T-cell (primary cell): ENCODE results near the gene USP7. TPM values are rescaled to one million over a fixed set of nuclear protein-coding genes. Genes with fewer than 3 reads are reported as not detected.

Experiments
- ATAC-seq, 4 experiments: fragments of 200-7000 bp in 3 of 4; fragments of 150-1000 bp in 1 of 4; cut with Tn5 transposase; replicated peaks in 1 of 4; 1 replicate in 3 of 4; 2 replicates in 1 of 4; pipeline ENCODE4 v1.10.0; 2021; ENCODE audit warnings: moderate library complexity in 3 of 4, mild to moderate bottlenecking in 2 of 4, moderate number of reproducible peaks in 1 of 4
- CTCF ChIA-PET, 2 donors: fragments of 300-600 bp; sonication (Branson Sonifier 250); formaldehyde crosslinking; loops; one replicate each; lab custom pipeline; 2022; ENCODE audit warnings: antibody characterized with exemption in 2 of 2; lab: Charles Lee
- POLR2A ChIA-PET, 2 donors: fragments of 300-600 bp; sonication (Branson Sonifier 250); formaldehyde crosslinking; loops; one replicate each; lab custom pipeline; 2022; ENCODE audit warnings: antibody characterized with exemption in 2 of 2; lab: Charles Lee
- DNase-seq, 35 experiments: peaks; one replicate each; pipeline versions ENCODE4 v3.0.0 to v3.0.0-alpha.2; 2013 to 2023
- H3K27ac ChIP-seq: one replicate; pipeline ENCODE4 v1.5.1; 2013; ENCODE audit warnings: low read length
- H3K27me3 ChIP-seq, 2 experiments: replicated peaks in 1 of 2; 1 replicate in 1 of 2; 2 replicates in 1 of 2; pipeline versions ENCODE4 v1.6.1 to v1.7.0; 2013; ENCODE audit warnings: low read length in 1 of 2, mixed read lengths in 1 of 2; ENCODE audit not compliant: control insufficient read depth in 2 of 2, insufficient read depth in 2 of 2; ENCODE audit errors: extremely low read depth in 1 of 2
- H3K36me3 ChIP-seq, 2 donors: 1 replicate in 1 of 2; 2 replicates in 1 of 2; pipeline versions ENCODE4 v1.6.1 to v1.7.0; 2013; ENCODE audit warnings: low read length in 1 of 2; ENCODE audit not compliant: control insufficient read depth in 2 of 2, insufficient read depth in 1 of 2; ENCODE audit errors: extremely low read depth in 1 of 2
- H3K4me1 ChIP-seq, 2 experiments: 1 replicate in 1 of 2; 2 replicates in 1 of 2; pipeline versions ENCODE4 v1.6.1 to v1.7.0; 2013; ENCODE audit warnings: low read length in 2 of 2, mixed read lengths in 1 of 2; ENCODE audit not compliant: insufficient read depth in 2 of 2, control insufficient read depth in 1 of 2; ENCODE audit errors: extremely low read depth in 1 of 2
- H3K4me3 ChIP-seq, 2 donors: 1 replicate in 1 of 2; 2 replicates in 1 of 2; pipeline versions ENCODE4 v1.5.1 to v1.7.0; 2013; ENCODE audit warnings: mild to moderate bottlenecking in 2 of 2, low read length in 1 of 2, moderate library complexity in 1 of 2; ENCODE audit not compliant: control insufficient read depth in 1 of 2; ENCODE audit errors: extremely low read depth in 1 of 2
- H3K9me3 ChIP-seq: 2 replicates; pipeline ENCODE4 v1.7.0; 2013
- H3K27ac Mint-ChIP-seq, 2 donors: one replicate each; pipeline ENCODE4 v1.8.0; 2020 to 2021; ENCODE audit warnings: mild to moderate bottlenecking in 2 of 2, mixed read lengths in 2 of 2
- H3K27me3 Mint-ChIP-seq, 2 donors: one replicate each; pipeline ENCODE4 v1.8.0; 2021 to 2022; ENCODE audit warnings: mixed read lengths in 2 of 2
- H3K36me3 Mint-ChIP-seq: one replicate; pipeline ENCODE4 v1.8.0; 2021; ENCODE audit warnings: mixed read lengths
- H3K4me1 Mint-ChIP-seq, 3 donors: one replicate each; pipeline ENCODE4 v1.8.0; 2020 to 2022; ENCODE audit warnings: mixed read lengths in 3 of 3, mild to moderate bottlenecking in 1 of 3
- H3K4me3 Mint-ChIP-seq, 3 donors: one replicate each; pipeline ENCODE4 v1.8.0; 2020 to 2022; ENCODE audit warnings: mild to moderate bottlenecking in 3 of 3, mixed read lengths in 3 of 3, moderate library complexity in 3 of 3
- H3K9me3 Mint-ChIP-seq, 3 donors: one replicate each; pipeline ENCODE4 v1.8.0; 2020 to 2022; ENCODE audit warnings: mixed read lengths in 3 of 3
- WGBS: methylation state at CpG from one replicate; pipeline ENCODE4 v1.1.5; 2013; ENCODE audit warnings: missing lambda C conversion rate; ENCODE audit not compliant: insufficient coverage; 5-methylcytosine and 5-hydroxymethylcytosine counted together
- total RNA-seq, 35 experiments: library from RNA in 6 of 35; stranded (reverse) in 6 of 35; fragments of 120-200 nt in 1 of 35; gene quantifications; one replicate each; pipeline versions ENCODE4 v1.2.1 to v1.2.4 and lab custom pipeline; 2013 to 2026

Gene USP7
- total RNA-seq, 5 donors from 2014 or later (not counting 1 experiment from before 2014, with no cell fraction given), result 159 to 261 (median 169) TPM

DNA sequence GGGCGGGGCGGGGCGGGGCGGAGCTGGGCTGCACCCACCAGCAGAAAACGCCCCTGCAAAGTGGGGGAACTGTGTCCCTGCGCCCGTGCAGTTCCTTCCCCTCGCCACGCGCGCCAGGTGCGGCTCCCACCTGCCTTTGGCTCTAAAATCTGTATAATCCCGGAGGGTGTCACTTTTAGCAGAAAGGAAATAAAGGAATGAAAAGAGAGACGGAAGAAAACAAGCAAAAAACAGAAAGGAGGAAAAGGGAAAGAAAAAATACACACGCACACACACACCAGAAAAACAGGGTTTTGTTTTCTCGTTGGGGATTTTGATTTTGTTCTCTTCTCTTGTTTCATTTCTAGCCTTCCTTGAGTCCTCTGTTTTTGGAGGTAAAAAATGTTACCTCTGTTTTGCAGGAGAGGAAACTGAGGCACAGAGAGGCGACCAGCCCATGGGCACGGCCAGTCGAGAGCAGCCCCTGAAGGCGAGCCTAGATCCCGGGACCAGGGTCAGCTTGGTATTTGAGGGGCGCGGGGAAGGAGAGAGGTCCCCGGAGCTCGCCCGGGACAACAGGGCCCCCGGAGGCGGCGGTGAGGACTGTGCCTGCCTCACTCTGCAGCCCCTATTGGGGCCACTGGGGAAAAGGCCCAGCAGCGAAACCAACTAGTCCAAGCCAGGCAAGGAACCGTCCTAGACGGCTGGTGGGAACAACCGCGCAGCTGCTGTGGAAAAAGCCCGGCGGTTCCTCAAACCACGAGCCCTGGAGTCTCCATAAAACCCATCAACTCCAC, 94.3 kb downstream of the USP7 start:
- no peaks in the 10 kb centered on the region for H3K36me3 Mint-ChIP-seq
- no peaks in the 10 kb centered on the region for H3K27me3 Mint-ChIP-seq
- peak overlapping the region; percentile 85 to 96 (median 89) for H3K4me3 Mint-ChIP-seq
- Histone ChIP-seq H3K36me3 (no peaks in the 10 kb centered on the region), H3K27me3 (no peaks in the 10 kb centered on the region), H3K4me3 (peak overlapping the region; percentile 58 to 90), H3K9me3 (no peaks in the 10 kb centered on the region), H3K4me1 (peaks cover 21 to 61% of the 10 kb centered on the region in 2 experiments), H3K27ac (no peak overlapping the region)
- peak overlapping the region; percentile 89 to 92 for H3K27ac Mint-ChIP-seq
- ChIA-PET CTCF (interaction anchor here (0.5 to 1.5 kb wide), 7 partner anchors 9 to 89 kb away, joined by 3 to 27 read pairs (median 6); no protein-coding TSS in a partner anchor), POLR2A (interaction anchor here (0.5 to 1.1 kb wide), 4 partner anchors 69 to 244 kb away, joined by 3 to 6 read pairs (median 4); partner anchors contain the start of genes PMM2 (in 1 of the 2) and TMEM186 (in 1 of the 2))
- DNase-seq (peak in 1 of 35 experiments; percentile 60), ATAC-seq (no peak)
- H3K4me1 Mint-ChIP-seq, result peaks cover 47 to 50% (median 49%) of the 10 kb centered on the region in 3 donors
- WGBS, result 64% methylated on average over 24 of the region's 37 CpGs
- H3K9me3 Mint-ChIP-seq, result no peaks in the 10 kb centered on the region

DNA sequence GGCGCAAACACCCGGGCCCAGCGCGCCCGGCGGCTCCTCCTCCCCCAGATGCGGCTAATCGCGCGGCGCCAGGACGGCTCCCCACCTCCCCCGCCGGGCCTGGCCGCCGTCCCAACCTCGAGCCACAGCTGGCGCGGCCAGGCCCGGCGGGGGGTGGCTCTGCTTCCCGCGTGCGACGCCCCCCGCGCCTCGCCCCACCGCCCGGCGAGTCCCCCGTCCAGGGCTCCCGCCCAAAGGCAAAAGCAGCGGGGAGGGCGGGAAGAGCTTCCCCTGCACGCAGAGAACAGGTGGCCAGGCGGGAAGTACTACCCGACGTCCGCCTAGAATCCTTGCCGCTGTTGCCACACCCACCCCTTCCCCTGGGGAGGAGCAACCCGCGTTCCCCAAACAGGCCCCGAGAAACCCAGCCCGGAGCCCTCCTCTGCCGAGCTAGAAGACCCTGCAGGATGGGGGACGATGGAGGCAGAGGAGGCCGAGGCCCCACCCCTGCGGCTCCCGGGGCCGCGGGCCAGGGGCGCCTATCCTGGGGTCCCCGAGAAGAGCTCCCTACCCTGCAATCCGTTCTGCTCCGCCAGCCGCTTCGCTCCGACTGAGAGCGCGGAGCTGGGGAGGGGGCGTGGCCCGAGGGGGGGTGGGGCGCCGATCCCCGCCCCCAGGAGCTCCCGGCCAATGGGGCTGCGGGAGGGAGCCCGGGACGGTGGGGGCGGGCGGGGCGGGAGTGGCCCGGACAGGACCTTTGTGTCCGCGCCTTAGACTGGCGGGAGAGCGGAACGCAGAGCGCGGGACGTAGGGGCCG, 95.1 kb downstream of the USP7 start, which contains the start of gene CARHSP1:
TSS of gene CARHSP1 (minus strand) at position 591 of the 796 bp plus-strand sequence. CDS start 9,678 bp downstream, outside the sequence.
- Mint-ChIP-seq H3K27me3 (no peaks in the 10 kb centered on the region), H3K4me1 (peaks cover 52 to 54% (median 53%) of the 10 kb centered on the region in 3 donors), H3K27ac (peak within 1 kb of the TSS; percentile 92), H3K9me3 (no peaks in the 10 kb centered on the region), H3K4me3 (peak within 1 kb of the TSS; percentile 88 to 96 (median 91)), H3K36me3 (no peaks in the 10 kb centered on the region)
- Histone ChIP-seq H3K9me3 (no peaks in the 10 kb centered on the region), H3K4me1 (peaks cover 24 to 62% of the 10 kb centered on the region in 2 experiments), H3K4me3 (peak within 1 kb of the TSS; percentile 80 to 90), H3K27me3 (no peaks in the 10 kb centered on the region), H3K36me3 (peaks cover 0 to 4% of the 10 kb centered on the region in 2 donors), H3K27ac (peak within 1 kb of the TSS; percentile 47)
- peak; percentile 44 to 88 (median 70) for DNase-seq
- ChIA-PET CTCF (interaction anchor here (0.5 to 1.5 kb wide), 10 partner anchors 9 to 241 kb away, joined by 3 to 27 read pairs (median 3); no protein-coding TSS in a partner anchor), POLR2A (interaction anchor here (0.5 to 1.1 kb wide), 8 partner anchors 70 to 1254 kb away, joined by 3 to 6 read pairs (median 3); partner anchors contain the start of genes PMM2 (in 1 of the 2) and TMEM186 (in 1 of the 2))
- under 1% methylated on average over 71 of the region's 83 CpGs for WGBS
- peak; percentile 75 to 79 (median 76) for ATAC-seq

- 0% methylated on average over 14 of the region's 16 CpGs for WGBS
- H3K27ac Mint-ChIP-seq, result peak overlapping the region; percentile 89 to 92
- no peaks in the 10 kb centered on the region for H3K27me3 Mint-ChIP-seq
- H3K27ac ChIP-seq, result peak overlapping the region; percentile 14
- POLR2A ChIA-PET, result interaction anchor here in 1 of 2 donors (0.6 to 1.1 kb wide), 2 partner anchors 71 to 1255 kb away, joined by 3 read pairs; no protein-coding TSS in a partner anchor
- ATAC-seq, result peak; percentile 0 to 68 (median 62)
- peaks cover 24 to 62% of the 10 kb centered on the region in 2 experiments for H3K4me1 ChIP-seq
- peak overlapping the region; percentile 88 to 96 (median 91) for H3K4me3 Mint-ChIP-seq
- H3K36me3 Mint-ChIP-seq, result no peaks in the 10 kb centered on the region
- DNase-seq, result peak in 33 of 35 experiments; percentile 42 to 78 (median 66)
- H3K9me3 ChIP-seq, result no peaks in the 10 kb centered on the region
- H3K36me3 ChIP-seq, result peaks cover 0 to 4% of the 10 kb centered on the region in 2 donors
- peak overlapping the region; percentile 80 to 90 for H3K4me3 ChIP-seq
- CTCF ChIA-PET, result interaction anchor here in 1 of 2 donors (1.4 to 1.5 kb wide), 2 partner anchors 68 to 71 kb away, joined by 6 read pairs; no protein-coding TSS in a partner anchor
- H3K4me1 Mint-ChIP-seq, result peaks cover 52 to 54% (median 53%) of the 10 kb centered on the region in 3 donors
- H3K27me3 ChIP-seq, result no peaks in the 10 kb centered on the region
- no peaks in the 10 kb centered on the region for H3K9me3 Mint-ChIP-seq
Observed at GRCh38 chr16:8867932-8868415, 95.7 kb downstream of the USP7 start.

DNA sequence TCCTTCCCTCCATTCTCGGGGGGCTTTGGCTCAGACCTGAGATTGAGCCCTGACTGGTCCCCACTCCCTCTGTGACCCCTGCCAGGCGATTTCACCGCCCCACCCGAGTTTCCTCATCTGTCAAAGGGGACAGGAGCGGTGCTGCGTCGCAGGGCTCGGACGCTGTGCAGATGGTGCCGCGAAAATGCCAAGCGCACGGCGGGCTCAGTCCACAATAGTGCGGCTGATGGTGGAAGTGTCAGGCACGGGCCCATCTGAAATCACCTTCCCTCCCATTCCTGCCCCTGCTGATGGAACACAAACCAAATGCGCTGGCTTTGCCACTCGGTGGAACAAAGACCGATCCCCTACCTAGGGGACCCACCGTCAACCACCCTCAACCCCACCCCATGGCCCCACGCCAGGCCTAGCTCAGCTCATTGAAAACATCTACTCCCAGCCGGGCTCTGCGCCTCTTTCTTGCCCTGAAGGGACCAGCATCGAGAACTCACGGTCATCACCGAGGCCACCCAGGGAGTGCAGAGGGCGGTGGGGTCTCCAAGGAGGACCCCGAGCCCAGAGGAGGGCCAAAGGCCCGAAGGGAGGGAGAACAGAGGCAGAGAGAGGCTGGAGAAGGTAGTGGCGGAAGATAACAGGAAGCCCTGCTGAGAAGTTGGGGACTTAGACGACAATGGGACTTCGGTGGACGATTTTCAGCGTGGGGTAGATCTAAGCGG, 96.3 kb downstream of the USP7 start:
- H3K4me1 Mint-ChIP-seq, result peaks cover 53 to 56% (median 55%) of the 10 kb centered on the region in 3 donors
- Histone ChIP-seq H3K27ac (peak overlapping the region; percentile 14), H3K36me3 (peaks cover 0 to 4% of the 10 kb centered on the region in 2 donors), H3K27me3 (no peaks in the 10 kb centered on the region), H3K9me3 (no peaks in the 10 kb centered on the region), H3K4me1 (peaks cover 24 to 62% of the 10 kb centered on the region in 2 experiments), H3K4me3 (peak overlapping the region; percentile 80 to 90)
- H3K9me3 Mint-ChIP-seq, result no peaks in the 10 kb centered on the region
- ATAC-seq (peak in 1 of 4 experiments; percentile 1), DNase-seq (peak in 11 of 35 experiments; percentile 11 to 35 (median 24))
- peak overlapping the region; percentile 88 to 96 (median 91) for H3K4me3 Mint-ChIP-seq
- CTCF ChIA-PET, result interaction anchor here in 1 of 2 donors (0.5 kb wide), 1 partner anchor 280 kb away, joined by 5 read pairs; no protein-coding TSS in a partner anchor
- 7% methylated on average over 34 of the region's 35 CpGs for WGBS
- no peaks in the 10 kb centered on the region for H3K27me3 Mint-ChIP-seq
- no peaks in the 10 kb centered on the region for H3K36me3 Mint-ChIP-seq
- POLR2A ChIA-PET, result no interaction called here
- H3K27ac Mint-ChIP-seq, result peak overlapping the region; percentile 89 to 92

DNA sequence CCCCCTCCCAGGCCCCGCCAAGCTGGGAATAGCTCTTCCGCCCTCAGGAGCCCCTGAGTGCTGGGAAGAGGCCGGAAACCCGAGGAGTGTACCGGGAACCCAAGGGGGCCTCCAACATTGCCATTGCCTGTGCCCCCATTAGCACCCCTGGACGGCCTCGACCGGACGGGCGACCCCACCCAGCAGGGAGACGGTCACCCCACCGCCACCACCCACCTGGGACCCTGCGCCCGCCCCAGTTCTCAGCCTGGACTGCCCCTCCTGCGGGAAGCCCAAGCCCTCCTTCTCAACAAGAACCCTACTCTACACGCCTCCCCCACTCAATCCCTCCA, 96.9 kb downstream of the USP7 start:
- H3K27ac Mint-ChIP-seq, result peak overlapping the region; percentile 89 to 92
- H3K27me3 Mint-ChIP-seq, result no peaks in the 10 kb centered on the region
- peaks cover 53 to 59% (median 58%) of the 10 kb centered on the region in 3 donors for H3K4me1 Mint-ChIP-seq
- no peaks in the 10 kb centered on the region for H3K27me3 ChIP-seq
- DNase-seq, result no peak
- 65% methylated on average over 16 of the region's 16 CpGs for WGBS
- H3K36me3 ChIP-seq, result peaks cover 0 to 4% of the 10 kb centered on the region in 2 donors
- peak overlapping the region; percentile 80 to 90 for H3K4me3 ChIP-seq
- ATAC-seq, result no peak
- no peak overlapping the region for H3K27ac ChIP-seq
- CTCF ChIA-PET, result interaction anchor here in 1 of 2 donors (0.5 kb wide), 1 partner anchor 281 kb away, joined by 5 read pairs; no protein-coding TSS in a partner anchor
- no peaks in the 10 kb centered on the region for H3K9me3 ChIP-seq
- no peaks in the 10 kb centered on the region for H3K9me3 Mint-ChIP-seq
- POLR2A ChIA-PET, result no interaction called here
- no peaks in the 10 kb centered on the region for H3K36me3 Mint-ChIP-seq
- peaks cover 24 to 62% of the 10 kb centered on the region in 2 experiments for H3K4me1 ChIP-seq
- H3K4me3 Mint-ChIP-seq, result peak overlapping the region; percentile 88 to 96 (median 91)
